OCI-LY3 (cell line): ENCODE measurements around the gene ASCL3.

Experiments used
- EZH2phosphoT487 ChIP-seq: fragments of 200-600 bp; shearing (Covaris generic); IDR thresholded peaks from 2 replicates; pipeline ENCODE4 v1.6.1; 2018; ENCODE audit warnings: antibody characterized with exemption, mixed run types, low read depth
- TF ChIP-seq, protein P1 (sequence below): fragments of 200-600, 300-600 bp; sonication (generic); IDR thresholded peaks from 2 replicates; pipeline ENCODE4 v1.5.1; 2014; ENCODE audit warnings: antibody characterized with exemption, low read length, low read depth

DNA sequence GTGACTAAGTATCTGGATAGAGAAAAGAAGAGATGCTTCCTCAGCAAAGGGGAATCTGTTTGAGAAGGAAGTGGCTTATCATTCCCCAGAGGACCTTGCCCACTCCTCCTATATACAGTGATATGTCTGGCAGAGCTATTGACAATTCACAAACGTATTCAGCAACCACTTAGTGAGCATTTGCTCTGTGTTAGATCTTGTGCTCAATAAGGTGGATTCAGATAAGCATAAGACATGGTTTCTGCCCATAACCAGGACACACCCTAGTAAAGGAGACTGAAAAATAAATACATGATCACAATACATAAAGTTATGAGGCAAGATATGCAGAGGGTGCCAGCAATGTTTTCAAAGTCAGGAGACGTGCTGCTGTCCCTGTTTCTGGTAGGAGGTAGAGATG lies 20.0 kb upstream of the ASCL3 start:
- TF ChIP-seq, protein P1, sequence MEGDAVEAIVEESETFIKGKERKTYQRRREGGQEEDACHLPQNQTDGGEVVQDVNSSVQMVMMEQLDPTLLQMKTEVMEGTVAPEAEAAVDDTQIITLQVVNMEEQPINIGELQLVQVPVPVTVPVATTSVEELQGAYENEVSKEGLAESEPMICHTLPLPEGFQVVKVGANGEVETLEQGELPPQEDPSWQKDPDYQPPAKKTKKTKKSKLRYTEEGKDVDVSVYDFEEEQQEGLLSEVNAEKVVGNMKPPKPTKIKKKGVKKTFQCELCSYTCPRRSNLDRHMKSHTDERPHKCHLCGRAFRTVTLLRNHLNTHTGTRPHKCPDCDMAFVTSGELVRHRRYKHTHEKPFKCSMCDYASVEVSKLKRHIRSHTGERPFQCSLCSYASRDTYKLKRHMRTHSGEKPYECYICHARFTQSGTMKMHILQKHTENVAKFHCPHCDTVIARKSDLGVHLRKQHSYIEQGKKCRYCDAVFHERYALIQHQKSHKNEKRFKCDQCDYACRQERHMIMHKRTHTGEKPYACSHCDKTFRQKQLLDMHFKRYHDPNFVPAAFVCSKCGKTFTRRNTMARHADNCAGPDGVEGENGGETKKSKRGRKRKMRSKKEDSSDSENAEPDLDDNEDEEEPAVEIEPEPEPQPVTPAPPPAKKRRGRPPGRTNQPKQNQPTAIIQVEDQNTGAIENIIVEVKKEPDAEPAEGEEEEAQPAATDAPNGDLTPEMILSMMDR: no peak
- TF ChIP-seq EZH2phosphoT487: no peak
